HepG2 (cell line): ENCODE data around the gene PIP5K1A. TPM values are rescaled to one million over a fixed set of nuclear protein-coding genes. Genes with fewer than 3 reads are reported as not detected.

Source experiments
- ETS1 ChIP-seq: sonication (generic); formaldehyde crosslinking; IDR thresholded peaks from 2 replicates; pipeline ENCODE4 v1.4.0; 2020; ENCODE audit warnings: missing genetic modification reagents
- IRX3 ChIP-seq: sonication (generic); formaldehyde crosslinking; IDR thresholded peaks from 2 replicates; pipeline ENCODE4 v1.8.1; 2023; ENCODE audit warnings: mild to moderate bottlenecking, low read depth, missing genetic modification reagents, borderline replicate concordance
- KDM2A ChIP-seq: sonication (generic); formaldehyde crosslinking; IDR thresholded peaks from 2 replicates; pipeline ENCODE4 v1.4.0; 2020; ENCODE audit warnings: low read depth, missing genetic modification reagents, borderline replicate concordance
- MEF2D ChIP-seq: sonication (generic); formaldehyde crosslinking; IDR thresholded peaks from 2 replicates; pipeline ENCODE4 v1.5.1; 2020; ENCODE audit warnings: mild to moderate bottlenecking, missing genetic modification reagents
- MXI1 ChIP-seq: IDR thresholded peaks from 3 replicates; pipeline ENCODE4 v1.6.1; 2012; ENCODE audit warnings: low read depth, low read length, inconsistent platforms, borderline replicate concordance
- PTBP1 ChIP-seq: fragments of 200-400 bp; formaldehyde crosslinking; IDR thresholded peaks from 2 replicates; pipeline ENCODE4 v1.6.1; 2018; ENCODE audit warnings: low read length, low read depth; ENCODE audit not compliant: poor library complexity, severe bottlenecking
- RARA ChIP-seq: IDR thresholded peaks from 2 replicates; pipeline ENCODE4 v1.6.1; 2016; ENCODE audit warnings: missing genetic modification reagents, missing compliant biosample characterization
- SETDB1 ChIP-seq: sonication (generic); formaldehyde crosslinking; IDR thresholded peaks from 2 replicates; pipeline ENCODE4 v1.5.1; 2020; ENCODE audit warnings: missing genetic modification reagents, mild to moderate bottlenecking, borderline replicate concordance
- SNAPC5 ChIP-seq: sonication (generic); formaldehyde crosslinking; IDR thresholded peaks from 2 replicates; pipeline ENCODE4 v1.8.1; 2023; ENCODE audit warnings: mild to moderate bottlenecking, missing genetic modification reagents, borderline replicate concordance
- THAP8 ChIP-seq: sonication (generic); formaldehyde crosslinking; IDR thresholded peaks from 2 replicates; pipeline ENCODE4 v1.5.1; 2020; ENCODE audit warnings: missing genetic modification reagents, mild to moderate bottlenecking, borderline replicate concordance
- THRA ChIP-seq: sonication (generic); formaldehyde crosslinking; IDR thresholded peaks from 2 replicates; pipeline ENCODE4 v1.4.0; 2020; ENCODE audit warnings: missing genetic modification reagents, borderline replicate concordance
- USF2 ChIP-seq, 2 experiments: sonication (generic) in 1 of 2; formaldehyde crosslinking in 1 of 2; IDR thresholded peaks; 2 replicates each; pipeline versions ENCODE4 v1.5.1 to v1.6.1; 2011 to 2020; ENCODE audit warnings: borderline replicate concordance in 1 of 2, low read depth in 1 of 2, low read length in 1 of 2, mild to moderate bottlenecking in 1 of 2, missing genetic modification reagents in 1 of 2, moderate library complexity in 1 of 2
- ZBTB14 ChIP-seq: sonication (generic); formaldehyde crosslinking; IDR thresholded peaks from 2 replicates; pipeline ENCODE4 v1.4.0; 2020; ENCODE audit warnings: missing genetic modification reagents
- ZBTB25 ChIP-seq: IDR thresholded peaks from 2 replicates; pipeline ENCODE4 v1.6.1; 2018; ENCODE audit warnings: missing genetic modification reagents
- ZKSCAN1 ChIP-seq: fragments of 150-350 bp; IDR thresholded peaks from 2 replicates; pipeline ENCODE4 v1.6.1; 2014; ENCODE audit warnings: low read length
- ZMAT5 ChIP-seq: sonication (generic); formaldehyde crosslinking; IDR thresholded peaks from 2 replicates; pipeline ENCODE4 v1.5.0; 2020; ENCODE audit warnings: mild to moderate bottlenecking, low read depth, missing genetic modification reagents, borderline replicate concordance
- ZNF446 ChIP-seq: sonication (generic); formaldehyde crosslinking; IDR thresholded peaks from 2 replicates; pipeline ENCODE4 v1.5.0; 2020; ENCODE audit warnings: mild to moderate bottlenecking, missing genetic modification reagents
- ZNF562 ChIP-seq: sonication (generic); formaldehyde crosslinking; IDR thresholded peaks from 2 replicates; pipeline ENCODE4 v1.8.0; 2022; ENCODE audit warnings: missing genetic modification reagents, borderline replicate concordance
- ZNF614 ChIP-seq: IDR thresholded peaks from 2 replicates; pipeline ENCODE4 v1.6.1; 2018; ENCODE audit warnings: missing biosample characterization, missing genetic modification reagents, inconsistent platforms, borderline replicate concordance
- polyA plus RNA-seq, 8 experiments: library from polyadenylated mRNA; depleted of rRNA in 3 of 8; stranded (reverse) in 7 of 8; unstranded in 1 of 8; fragments of >200 nt; fragmentation: Illumina TruSeq in 4 of 8; extraction: Trizol in 4 of 8; gene quantifications; 2 replicates each; pipeline versions ENCODE4 v1.2.1 to v1.2.3, GENCODE V29; 2011 to 2016; ENCODE audit warnings: low read depth in 4 of 8, missing spikeins in 1 of 8, mixed read lengths in 1 of 8; ENCODE audit not compliant: insufficient read depth in 1 of 8
- total RNA-seq, 5 experiments: library from RNA; depleted of rRNA; stranded (reverse); fragments of >200 nt; fragmentation: Illumina TruSeq; extraction: Trizol; gene quantifications; 2 replicates each; pipeline ENCODE4 v1.2.3, GENCODE V29; 2016; ENCODE audit warnings: low read depth in 1 of 5

Gene PIP5K1A
- total and polyA plus RNA-seq, 2 of the 13 experiments (the other 11 are each of a cell fraction or from before 2014, with no cell fraction given) = 45.3 to 65.1 TPM

- TF ChIP-seq MXI1 (peak; percentile 53; the same call in 2 of the 3 replicates), THAP8 (no peak; the same call in 1 of the 2 replicates), SETDB1 (no peak), ZBTB25 (CRISPR knock-in tag) (peak; percentile 25; the same call in 1 of the 2 replicates), USF2 (IDR thresholded peaks at IDR 0.05; ENCODE audit: low read depth, low read length) (no peak), USF2 (CRISPR knock-in tag; IDR thresholded peaks at IDR 0.05; ENCODE audit: borderline replicate concordance) (peak; percentile 65; the same call in 1 of the 2 replicates), ZKSCAN1 (no peak), RARA (CRISPR knock-in tag) (peak; percentile 53), KDM2A (peak; percentile 81), ZNF614 (CRISPR knock-in tag) (peak; percentile 14; the same call in 1 of the 2 replicates), ETS1 (CRISPR knock-in tag) (peak; percentile 45; the same call in 1 of the 2 replicates), ZNF562 (CRISPR knock-in tag) (no peak), ZMAT5 (CRISPR knock-in tag) (no peak), PTBP1 (no peak), SNAPC5 (peak; percentile 22; the same call in 1 of the 2 replicates), MEF2D (CRISPR knock-in tag) (peak; percentile 78), ZNF446 (CRISPR knock-in tag) (no peak), THRA (CRISPR knock-in tag) (peak; percentile 51; the same call in 1 of the 2 replicates), IRX3 (CRISPR knock-in tag) (no peak), ZBTB14 (CRISPR knock-in tag) (no peak)
These were observed 83.0 kb downstream of the PIP5K1A start (continued) for GRCh38 chr1:151281225-151281968.
